Bronchial epithelial cell (primary cell): ENCODE results near the gene MACROD1. TPM values are rescaled to one million over a fixed set of nuclear protein-coding genes. Genes with fewer than 3 reads are reported as not detected.

Experiments
- DNase-seq: peaks from one replicate; pipeline ENCODE4 v3.0.0-alpha.2; 2010; ENCODE audit warnings: low read depth
- FAIRE-seq: peaks from 2 replicates; lab custom pipeline; 2011; peaks lifted over from hg19 to GRCh38; lab: Jason Lieb, UNC
- H3K27me3 ChIP-seq: 2 replicates; pipeline ENCODE4 v1.5.1; 2011; ENCODE audit warnings: low read length; ENCODE audit not compliant: control insufficient read depth, insufficient read depth
- H3K36me3 ChIP-seq: 2 replicates; pipeline ENCODE4 v1.5.1; 2011; ENCODE audit warnings: low read length; ENCODE audit not compliant: control insufficient read depth, insufficient read depth
- H3K4me3 ChIP-seq: 2 replicates; pipeline ENCODE4 v1.5.1; 2011; ENCODE audit warnings: mild to moderate bottlenecking, low read depth, low read length, control low read depth
- total RNA-seq: library from RNA; depleted of rRNA; stranded (reverse); fragments of >200 nt; gene quantifications from 2 replicates; pipeline ENCODE4 v1.2.1, GENCODE V29; 2014
- TF ChIP-seq, protein P1 (sequence below): IDR thresholded peaks from 2 replicates; pipeline ENCODE4 v1.5.1; 2011; ENCODE audit warnings: mild to moderate bottlenecking, moderate library complexity, low read length, control low read depth, inconsistent platforms; ENCODE audit not compliant: insufficient read depth, severe bottlenecking

The MACROD1 gene
- total RNA-seq, 1 donor from 2014 or later = 17.9 TPM

GRCh38 chr11:64014356-64014755 is 151.6 kb downstream of the MACROD1 start:
- DNase-seq (no peak), FAIRE-seq (no peak)
- no peak overlapping the region for H3K4me3 ChIP-seq
- H3K27me3 ChIP-seq = peaks cover 4% of the 10 kb centered on the region
- TF ChIP-seq, protein P1, sequence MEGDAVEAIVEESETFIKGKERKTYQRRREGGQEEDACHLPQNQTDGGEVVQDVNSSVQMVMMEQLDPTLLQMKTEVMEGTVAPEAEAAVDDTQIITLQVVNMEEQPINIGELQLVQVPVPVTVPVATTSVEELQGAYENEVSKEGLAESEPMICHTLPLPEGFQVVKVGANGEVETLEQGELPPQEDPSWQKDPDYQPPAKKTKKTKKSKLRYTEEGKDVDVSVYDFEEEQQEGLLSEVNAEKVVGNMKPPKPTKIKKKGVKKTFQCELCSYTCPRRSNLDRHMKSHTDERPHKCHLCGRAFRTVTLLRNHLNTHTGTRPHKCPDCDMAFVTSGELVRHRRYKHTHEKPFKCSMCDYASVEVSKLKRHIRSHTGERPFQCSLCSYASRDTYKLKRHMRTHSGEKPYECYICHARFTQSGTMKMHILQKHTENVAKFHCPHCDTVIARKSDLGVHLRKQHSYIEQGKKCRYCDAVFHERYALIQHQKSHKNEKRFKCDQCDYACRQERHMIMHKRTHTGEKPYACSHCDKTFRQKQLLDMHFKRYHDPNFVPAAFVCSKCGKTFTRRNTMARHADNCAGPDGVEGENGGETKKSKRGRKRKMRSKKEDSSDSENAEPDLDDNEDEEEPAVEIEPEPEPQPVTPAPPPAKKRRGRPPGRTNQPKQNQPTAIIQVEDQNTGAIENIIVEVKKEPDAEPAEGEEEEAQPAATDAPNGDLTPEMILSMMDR = no peak
- H3K36me3 ChIP-seq = no peaks in the 10 kb centered on the region

DNA sequence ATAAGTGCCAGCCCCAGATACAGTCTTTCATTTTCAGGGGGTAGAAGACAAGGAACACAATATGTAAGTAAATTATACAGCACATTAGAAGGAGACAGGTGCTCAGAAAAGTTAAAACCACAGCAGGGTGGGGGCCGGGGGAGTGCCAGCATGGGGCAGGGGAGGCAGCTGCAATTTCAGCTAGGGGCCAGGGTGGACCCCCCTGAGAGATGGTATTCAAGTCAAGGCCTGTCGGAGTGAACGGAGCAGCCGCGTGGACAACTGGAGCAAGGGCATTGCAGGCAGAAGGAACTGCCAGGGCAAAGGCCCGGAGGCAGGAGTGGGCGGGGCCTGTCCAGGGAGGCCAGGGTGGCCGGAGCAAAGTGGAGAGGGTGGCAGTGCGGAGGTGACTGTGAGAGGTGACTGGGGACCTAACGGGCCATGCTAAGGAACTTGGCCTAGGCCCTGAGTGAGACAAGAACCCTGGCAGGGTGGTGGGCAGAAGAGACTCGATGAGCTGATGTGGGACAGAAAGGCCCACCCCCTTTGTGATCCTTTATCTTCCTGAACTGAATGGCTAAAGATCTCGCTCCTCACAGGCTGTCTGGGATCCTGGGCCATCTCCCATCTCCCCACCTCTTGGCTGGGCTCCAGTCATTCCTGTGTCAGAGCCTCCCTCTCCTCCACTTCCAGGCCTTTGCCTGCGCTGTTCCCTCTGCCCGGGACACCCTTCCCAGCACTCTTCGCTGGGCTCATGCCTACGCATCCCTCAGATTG is 152.6 kb downstream of the MACROD1 start:
- Histone ChIP-seq H3K4me3 (no peak overlapping the region), H3K27me3 (peaks cover 2% of the 10 kb centered on the region), H3K36me3 (no peaks in the 10 kb centered on the region)
- TF ChIP-seq, protein P1 = no peak
- DNase-seq (no peak), FAIRE-seq (peak; percentile 62)

DNA sequence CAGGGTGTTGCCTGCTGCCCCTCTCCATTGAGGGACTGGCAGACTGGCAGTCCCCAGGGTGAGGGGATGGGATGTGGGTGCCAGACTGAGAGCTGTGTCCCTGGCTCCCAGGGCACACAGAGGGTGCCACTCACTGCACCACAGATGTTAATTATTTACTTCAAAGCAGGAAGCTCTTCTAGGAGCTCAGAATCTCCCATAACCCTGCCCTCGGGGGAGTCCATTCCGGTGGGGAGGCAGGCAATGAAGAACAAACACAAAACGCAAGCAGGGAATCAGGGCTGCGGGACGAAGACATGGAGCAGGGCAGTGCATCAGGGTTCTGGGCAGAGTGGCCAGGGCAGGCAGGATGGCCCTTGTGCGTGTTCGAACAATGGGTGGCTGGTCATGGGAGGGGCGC is 154.5 kb downstream of the MACROD1 start:
- FAIRE-seq (no peak), DNase-seq (no peak)
- TF ChIP-seq, protein P1 = no peak
- Histone ChIP-seq H3K36me3 (no peaks in the 10 kb centered on the region), H3K4me3 (no peak overlapping the region), H3K27me3 (peaks cover 2% of the 10 kb centered on the region)

- H3K36me3 ChIP-seq = no peaks in the 10 kb centered on the region
- H3K27me3 ChIP-seq = peaks cover 6% of the 10 kb centered on the region
- DNase-seq (no peak), FAIRE-seq (no peak)
- TF ChIP-seq, protein P1 = no peak
- no peak overlapping the region for H3K4me3 ChIP-seq
Measured at GRCh38 chr11:64010783-64011182, 155.1 kb downstream of the MACROD1 start.

GRCh38 chr11:64009710-64010109 is 156.2 kb downstream of the MACROD1 start:
- peaks cover 8% of the 10 kb centered on the region for H3K27me3 ChIP-seq
- H3K36me3 ChIP-seq = no peaks in the 10 kb centered on the region
- no peak overlapping the region for H3K4me3 ChIP-seq
- TF ChIP-seq, protein P1 = no peak
- no peak for FAIRE-seq
- no peak for DNase-seq
